ENCODE results near the gene NABP1.

Gene NABP1

GRCh38 chr2:191680639-191681038, 2.7 kb downstream of the NABP1 start:
- no peak for DNase-seq (ENCODE audit: low read depth, low spot score)
- no peak for TF ChIP-seq CTCF (IDR thresholded peaks at IDR 0.05; ENCODE audit: insufficient read depth, low read length, missing control alignments)
- ChIA-PET POLR2A (interaction anchor here (1.0 to 1.2 kb wide), 2 partner anchors 11 to 114 kb away, joined by 4 read pairs; no protein-coding TSS in a partner anchor), CTCF (interaction anchor here (1.1 to 6.0 kb wide), 5 partner anchors 11 to 125 kb away, joined by 3 to 44 read pairs (median 5); no protein-coding TSS in a partner anchor)
- peak overlapping the region; percentile 85 for H3K4me3 ChIP-seq (ENCODE audit: low read depth, low read length)

- CTCF ChIA-PET = interaction anchor here (0.8 to 6.0 kb wide), 6 partner anchors 7 to 126 kb away, joined by 3 to 44 read pairs (median 4); no protein-coding TSS in a partner anchor
- no peak for DNase-seq (ENCODE audit: low read depth, low spot score)
- no peak for TF ChIP-seq CTCF (IDR thresholded peaks at IDR 0.05; ENCODE audit: insufficient read depth, low read length, missing control alignments)
- H3K4me3 ChIP-seq (ENCODE audit: low read depth, low read length) = peak overlapping the region; percentile 85
- POLR2A ChIA-PET = interaction anchor here (0.7 to 1.0 kb wide), 2 partner anchors 44 to 115 kb away, joined by 3 read pairs; no protein-coding TSS in a partner anchor
These were observed 4.2 kb downstream of the NABP1 start for GRCh38 chr2:191682126-191682525.

GRCh38 chr2:191686066-191686465, 8.1 kb downstream of the NABP1 start:
- DNase-seq (ENCODE audit: low read depth, low spot score) = no peak
- TF ChIP-seq CTCF (IDR thresholded peaks at IDR 0.05; ENCODE audit: insufficient read depth, low read length, missing control alignments) = no peak
- POLR2A ChIA-PET = interaction anchor here (0.7 to 1.2 kb wide), 2 partner anchors 113 to 119 kb away, joined by 3 to 4 read pairs; no protein-coding TSS in a partner anchor
- CTCF ChIA-PET = interaction anchor here (0.6 to 2.1 kb wide), 9 partner anchors 9 to 476 kb away, joined by 3 to 9 read pairs (median 3); partner anchors contain the start of gene NABP1
- no peak overlapping the region for H3K4me3 ChIP-seq (ENCODE audit: low read depth, low read length)

GRCh38 chr2:191686729-191687128, 8.8 kb downstream of the NABP1 start:
- H3K4me3 ChIP-seq (ENCODE audit: low read depth, low read length) = no peak overlapping the region
- no peak for TF ChIP-seq CTCF (IDR thresholded peaks at IDR 0.05; ENCODE audit: insufficient read depth, low read length, missing control alignments)
- ChIA-PET POLR2A (interaction anchor here (1.2 kb wide), 1 partner anchor 120 kb away, joined by 4 read pairs; no protein-coding TSS in a partner anchor), CTCF (interaction anchor here (0.6 to 2.1 kb wide), 7 partner anchors 9 to 476 kb away, joined by 3 to 9 read pairs (median 4); partner anchors contain the start of gene NABP1)
- no peak for DNase-seq (ENCODE audit: low read depth, low spot score)

GRCh38 chr2:191687867-191688266, 9.9 kb downstream of the NABP1 start:
- DNase-seq (ENCODE audit: low read depth, low spot score) = no peak
- CTCF ChIA-PET = interaction anchor here (0.9 to 2.6 kb wide), 6 partner anchors 8 to 475 kb away, joined by 3 to 20 read pairs (median 6); no protein-coding TSS in a partner anchor
- no peak overlapping the region for H3K4me3 ChIP-seq (ENCODE audit: low read depth, low read length)
- TF ChIP-seq CTCF (IDR thresholded peaks at IDR 0.05; ENCODE audit: insufficient read depth, low read length, missing control alignments) = no peak
- POLR2A ChIA-PET = interaction anchor here (0.6 to 2.4 kb wide), 3 partner anchors 8 to 81 kb away, joined by 4 to 18 read pairs (median 5); partner anchors contain the start of gene NABP1

GRCh38 chr2:191688934-191689695, 11.2 kb downstream of the NABP1 start:
- CTCF ChIA-PET = interaction anchor here (0.8 to 2.6 kb wide), 7 partner anchors 8 to 131 kb away, joined by 3 to 20 read pairs (median 5); no protein-coding TSS in a partner anchor
- no peak for DNase-seq (ENCODE audit: low read depth, low spot score)
- POLR2A ChIA-PET = interaction anchor here (0.8 to 2.4 kb wide), 3 partner anchors 11 to 116 kb away, joined by 3 to 18 read pairs (median 3); partner anchors contain the start of gene NABP1
- TF ChIP-seq CTCF (IDR thresholded peaks at IDR 0.05; ENCODE audit: insufficient read depth, low read length, missing control alignments) = no peak
- H3K4me3 ChIP-seq (ENCODE audit: low read depth, low read length) = no peak overlapping the region
